K562 (cell line): ENCODE measurements around the gene CFAP58. TPM values are rescaled to one million over a fixed set of nuclear protein-coding genes. Genes with fewer than 3 reads are reported as not detected.

Experiments used
- ATAC-seq: fragments of 200-7000 bp; cut with Tn5 transposase; 3 replicates; pipeline ENCODE4 v1.9.1; 2020; ENCODE audit warnings: moderate library complexity
- BruUV-seq: library from RNA; stranded (reverse); fragments of 400-500 nt; replicated peaks from 2 replicates; lab custom pipeline; 2021; lab: Mats Ljungman, UMichigan
- CTCF ChIA-PET: fragments of 300-600 bp; formaldehyde crosslinking; extraction: SDS; loops from one replicate; lab custom pipeline; 2021; ENCODE audit warnings: low intra/inter-chr PET ratio; lab: Yijun Ruan, JAX
- POLR2A ChIA-PET: fragments of 300-600, 350-650 bp; sonication (Branson Sonifier 250); formaldehyde crosslinking; extraction: SDS; loops from one replicate; lab custom pipeline; 2021; ENCODE audit warnings: antibody characterized with exemption, inconsistent platforms; lab: Yijun Ruan, JAX
- DNase-seq, 4 experiments: peaks; one replicate each; pipeline versions ENCODE4 v3.0.0 to v3.0.0-alpha.2; 2011 to 2018; ENCODE audit warnings: low spot score in 3 of 4, mixed read lengths in 3 of 4; ENCODE audit errors: extremely low read depth in 1 of 4
- FAIRE-seq: peaks from 2 replicates; lab custom pipeline; 2011; peaks lifted over from hg19 to GRCh38; lab: Jason Lieb, UNC
- H2AFZ ChIP-seq: 2 replicates; pipeline ENCODE4 v1.6.0; 2011; ENCODE audit warnings: low read depth, low read length, control low read depth, inconsistent platforms
- H3K27ac ChIP-seq: fragments of 200-600 bp; 3 replicates; pipeline ENCODE4 v1.8.0; 2011; ENCODE audit warnings: low read depth, mild to moderate bottlenecking, control low read depth, inconsistent platforms, low read length, moderate library complexity, mixed read lengths; ENCODE audit errors: extremely low read depth
- H3K27me3 ChIP-seq, 2 experiments: fragments of 300-600 bp in 1 of 2; 2 replicates in 1 of 2; 3 replicates in 1 of 2; pipeline versions ENCODE4 v1.6.0 to v1.8.0; 2011; ENCODE audit warnings: inconsistent platforms in 2 of 2, low read length in 2 of 2, mild to moderate bottlenecking in 1 of 2, mixed read lengths in 1 of 2, moderate library complexity in 1 of 2; ENCODE audit not compliant: control insufficient read depth in 2 of 2, insufficient read depth in 2 of 2
- H3K36me3 ChIP-seq: fragments of 300-600 bp; 3 replicates; pipeline ENCODE4 v1.8.0; 2011; ENCODE audit warnings: mild to moderate bottlenecking, low read length, inconsistent platforms; ENCODE audit not compliant: control insufficient read depth, insufficient read depth
- H3K4me1 ChIP-seq, 2 experiments: fragments of 200-600 bp in 1 of 2; replicated peaks in 1 of 2; 2 replicates in 1 of 2; 3 replicates in 1 of 2; pipeline versions ENCODE4 v1.5.1 to v1.8.0; 2011; ENCODE audit warnings: inconsistent platforms in 2 of 2, low read length in 2 of 2, mild to moderate bottlenecking in 1 of 2, mixed read lengths in 1 of 2, moderate library complexity in 1 of 2; ENCODE audit not compliant: control insufficient read depth in 2 of 2, insufficient read depth in 2 of 2
- H3K4me2 ChIP-seq: 2 replicates; pipeline ENCODE4 v1.6.1; 2011; ENCODE audit warnings: low read length, control low read depth, inconsistent platforms, mixed read lengths; ENCODE audit not compliant: insufficient read depth
- H3K4me3 ChIP-seq: fragments of 200-600 bp; sonication (generic), shearing (Covaris generic); 2 replicates; pipeline ENCODE4 v1.5.1; 2016; ENCODE audit warnings: control low read depth, inconsistent platforms
- H3K79me2 ChIP-seq: fragments of 200-600 bp; 3 replicates; pipeline ENCODE4 v1.8.0; 2011; ENCODE audit warnings: low read length, inconsistent platforms; ENCODE audit not compliant: control insufficient read depth, insufficient read depth
- H3K9ac ChIP-seq, 2 experiments: 2 replicates each; pipeline versions ENCODE4 v1.6.0 to v1.6.1; 2011; ENCODE audit warnings: low read depth in 2 of 2, low read length in 2 of 2, control low read depth in 1 of 2, inconsistent platforms in 1 of 2, mild to moderate bottlenecking in 1 of 2, mixed read lengths in 1 of 2; ENCODE audit not compliant: insufficient read depth in 1 of 2
- H3K9me1 ChIP-seq: one replicate; pipeline ENCODE4 v1.6.0; 2011; ENCODE audit warnings: inconsistent platforms, mild to moderate bottlenecking, low read length, moderate library complexity; ENCODE audit not compliant: control insufficient read depth, insufficient read depth
- H3K9me3 ChIP-seq: replicated peaks from 2 replicates; pipeline ENCODE4 v1.5.1; 2011; ENCODE audit warnings: low read depth, low read length, inconsistent platforms; ENCODE audit not compliant: control insufficient read depth, insufficient read depth
- H4K20me1 ChIP-seq: replicated peaks from 2 replicates; pipeline ENCODE4 v1.6.1; 2011; ENCODE audit warnings: low read length, inconsistent platforms, mixed read lengths; ENCODE audit not compliant: control insufficient read depth, insufficient read depth
- EGR1 ChIP-seq: fragments of 450-650 bp; conservative IDR thresholded peaks from 2 replicates; pipeline ENCODE4 v1.6.1; 2017; ENCODE audit warnings: mild to moderate bottlenecking
- POLR2A ChIP-seq: fragments of 450-650 bp; conservative IDR thresholded peaks from 2 replicates; pipeline ENCODE4 v1.6.1; 2016
- POLR2AphosphoS2 ChIP-seq: IDR thresholded peaks from 2 replicates; pipeline ENCODE4 v1.6.1; 2012; ENCODE audit warnings: low read length, improper control_type of control experiment
- POLR2AphosphoS5 ChIP-seq: IDR thresholded peaks from 2 replicates; pipeline ENCODE4 v1.6.1; 2011; ENCODE audit warnings: mild to moderate bottlenecking, low read depth, low read length, moderate library complexity; ENCODE audit not compliant: control insufficient read depth, insufficient read depth
- POLR2G ChIP-seq: fragments of 200-400 bp; formaldehyde crosslinking; IDR thresholded peaks from 2 replicates; pipeline ENCODE4 v1.6.1; 2017; ENCODE audit warnings: low read depth, mild to moderate bottlenecking, antibody characterized with exemption, low read length, moderate library complexity
- SUPT5H ChIP-seq: fragments of 450-650 bp; IDR thresholded peaks from 2 replicates; pipeline ENCODE4 v1.6.1; 2016
- ZBTB17 ChIP-seq: fragments of 450-650 bp; formaldehyde crosslinking; IDR thresholded peaks from 2 replicates; pipeline ENCODE4 v1.4.0; 2020; ENCODE audit warnings: mild to moderate bottlenecking
- ZNF561 ChIP-seq: fragments of 450-650 bp; formaldehyde crosslinking; conservative IDR thresholded peaks from 2 replicates; pipeline ENCODE4 v1.4.0; 2020; ENCODE audit warnings: mild to moderate bottlenecking, moderate library complexity
- WGBS: fragments of 100-300 bp; shearing (Covaris generic); methylation state at CpG from one replicate; pipeline ENCODE4 v1.1.6; 2016; ENCODE audit warnings: low coverage, mixed read lengths; ENCODE audit not compliant: insufficient coverage; ENCODE audit errors: missing lambda C conversion rate; 5-methylcytosine and 5-hydroxymethylcytosine counted together
- in situ Hi-C: fragments of 300-500 bp; cut with MboI; formaldehyde crosslinking; loops from 4 replicates; pipeline ENCODE4 v1.15.0; 2018; ENCODE audit warnings: inconsistent platforms, mixed read lengths
- intact Hi-C: fragments of 100-400 bp; cut with micrococcal nuclease; formaldehyde crosslinking; loops from 2 replicates; pipeline ENCODE4 v1.14.2; 2022
- polyA plus RNA-seq, 8 experiments: library from polyadenylated mRNA; depleted of rRNA in 4 of 8; stranded (reverse) in 5 of 8; unstranded in 3 of 8; fragments of >200 nt; fragmentation: Nextera tagmentation in 2 of 8; fragmentation: Illumina TruSeq in 1 of 8; extraction: Ambion mirVana in 2 of 8; extraction: Trizol in 1 of 8; gene quantifications; 2 replicates each; pipeline versions ENCODE4 v1.2.1 to v1.2.3, GENCODE V29; 2011 to 2014; ENCODE audit warnings: inconsistent platforms in 1 of 8, missing spikeins in 1 of 8
- total RNA-seq, 7 experiments: library from RNA; depleted of rRNA in 6 of 7; stranded (reverse); fragments of >200 nt in 6 of 7; fragmentation: Illumina TruSeq in 2 of 7; extraction: Trizol in 2 of 7; gene quantifications; 2 replicates each; pipeline versions ENCODE4 v1.2.1 to v1.2.3, GENCODE V29; 2011 to 2021; ENCODE audit warnings: low replicate concordance in 1 of 7

The CFAP58 gene
- total and polyA plus RNA-seq, 9 of the 15 experiments (the other 6 are each of a cell fraction or from before 2014, with no cell fraction given): 0.08 to 2.0 (median 0.71) TPM

DNA sequence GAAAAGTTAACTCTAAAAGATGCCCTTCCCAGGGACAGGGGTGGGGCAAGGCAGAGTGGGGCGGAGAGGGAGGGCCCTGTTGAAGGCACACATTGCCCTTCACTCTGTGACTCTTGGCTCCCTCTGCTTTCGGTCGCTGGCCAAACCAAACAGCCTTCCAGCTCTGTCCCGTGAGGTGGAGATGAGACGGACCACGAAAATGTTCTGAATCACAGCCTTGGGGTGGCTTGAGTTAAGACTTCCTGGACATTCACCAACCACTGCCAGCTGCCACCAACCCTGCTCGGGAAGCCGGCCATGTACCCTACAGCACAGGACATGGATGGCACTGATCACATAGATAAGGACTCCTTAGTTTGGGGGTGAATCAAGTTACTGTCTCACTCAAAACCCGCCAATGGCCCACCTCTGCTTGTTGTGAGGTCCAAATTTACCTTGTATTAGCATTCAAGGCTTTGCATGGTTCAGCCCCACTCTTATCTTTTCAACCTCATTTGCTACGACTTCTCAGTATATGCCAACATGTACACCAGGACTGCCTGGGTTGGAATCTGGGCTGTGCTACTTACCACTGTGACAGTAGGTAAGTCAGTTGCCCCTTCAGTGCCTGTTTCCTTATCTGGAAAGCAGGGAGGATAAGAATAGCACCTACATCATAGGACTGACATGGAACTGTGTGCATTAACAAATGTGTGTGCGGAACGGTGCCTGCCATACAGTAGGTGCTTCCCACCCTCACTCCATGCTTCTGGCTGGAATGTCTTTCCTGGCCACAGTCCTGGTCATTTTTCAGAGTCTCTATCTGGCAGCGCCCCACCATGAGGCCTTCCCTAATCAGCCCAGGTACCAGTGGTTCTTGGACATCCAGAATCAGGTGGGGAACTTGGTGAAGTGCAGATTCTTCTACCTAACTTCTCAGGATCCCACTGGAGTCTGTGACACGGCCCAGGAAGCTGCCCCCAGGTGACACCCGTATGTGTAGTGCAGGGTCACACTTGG, 43.4 kb upstream of the CFAP58 start:
- peak; percentile 21 for ATAC-seq
- 84% methylated on average over 15 of the region's 15 CpGs for WGBS

More for the DNA sequence above, 43.4 kb upstream of the CFAP58 start:
- Histone ChIP-seq H3K27ac (no peak overlapping the region), H3K79me2 (peaks cover 33% of the 10 kb centered on the region), H3K9ac (no peak overlapping the region), H3K4me1 (no peaks in the 10 kb centered on the region; a peak in 3 of 5 replicates), H3K4me2 (no peak overlapping the region), H4K20me1 (peaks cover 18% of the 10 kb centered on the region), H3K9me3 (no peaks in the 10 kb centered on the region), H2AFZ (no peak overlapping the region), H3K9me1 (no peaks in the 10 kb centered on the region), H3K27me3 (no peaks in the 10 kb centered on the region), H3K36me3 (peaks cover 57% of the 10 kb centered on the region; the same call in 2 of the 3 replicates), H3K4me3 (no peak overlapping the region)
- in situ Hi-C loops: loop anchor here (5.0 kb wide), 1 partner anchor 37 kb away; no protein-coding TSS in a partner anchor
- no peak for DNase-seq
- no TSS peak for BruUV-seq
- ChIA-PET POLR2A (interaction anchor here (0.6 to 1.6 kb wide), 5 partner anchors 9 to 313 kb away, joined by 3 to 4 read pairs (median 4); no protein-coding TSS in a partner anchor), CTCF (interaction anchor here (0.5 kb wide), 1 partner anchor 501 kb away, joined by 3 read pairs; no protein-coding TSS in a partner anchor)
- intact Hi-C loops: no loop called here
- FAIRE-seq: no peak
- peak; percentile 28; the same call in 1 of the 2 replicates for TF ChIP-seq SUPT5H
- TF ChIP-seq ZNF561 (CRISPR knock-in tag): no peak
- 0 out of 2 replicates have a peak, but pooled peaks have one; percentile 25 for TF ChIP-seq POLR2AphosphoS5
- no peak for TF ChIP-seq EGR1
- TF ChIP-seq POLR2AphosphoS2: peak; percentile 69
- no peak for TF ChIP-seq ZBTB17 (CRISPR knock-in tag)
- 0 out of 2 replicates have a peak, but pooled peaks have one; percentile 36 for TF ChIP-seq POLR2G
- peak; percentile 58; the same call in 1 of the 2 replicates for TF ChIP-seq POLR2A
